Neural cell (in vitro differentiated cells): ENCODE measurements around the gene ELP4. TPM values are rescaled to one million over a fixed set of nuclear protein-coding genes. Genes with fewer than 3 reads are reported as not detected.

ENCODE experiments used
- H2AFZ ChIP-seq: fragments of 200-600, 300-800 bp; sonication (generic), shearing (Covaris generic); 2 replicates; pipeline ENCODE4 v1.6.0; 2014; ENCODE audit warnings: low read depth, mild to moderate bottlenecking, antibody characterized with exemption, low read length, moderate library complexity
- H3F3A ChIP-seq: fragments of 200-600 bp; shearing (Covaris generic); 2 replicates; pipeline ENCODE4 v1.6.1; 2016; ENCODE audit warnings: mild to moderate bottlenecking, moderate library complexity, mixed read lengths, antibody characterized with exemption, low read length; ENCODE audit not compliant: insufficient read depth, poor library complexity, severe bottlenecking
- H3K27ac ChIP-seq: fragments of 200-600, 300-800 bp; sonication (generic), shearing (Covaris generic); 2 replicates; pipeline ENCODE4 v1.5.1; 2014; ENCODE audit warnings: mild to moderate bottlenecking, low read length, moderate library complexity
- H3K27me3 ChIP-seq: fragments of 300-800, 200-600 bp; sonication (generic), shearing (Covaris generic); 2 replicates; pipeline ENCODE4 v1.6.0; 2014; ENCODE audit warnings: mild to moderate bottlenecking, low read depth, low read length, moderate library complexity; ENCODE audit not compliant: insufficient read depth
- H3K36me3 ChIP-seq: fragments of 300-800, 200-600 bp; sonication (generic), shearing (Covaris generic); 2 replicates; pipeline ENCODE4 v1.5.1; 2014; ENCODE audit warnings: mild to moderate bottlenecking, antibody characterized with exemption, low read length, moderate library complexity; ENCODE audit not compliant: insufficient read depth
- H3K4me2 ChIP-seq: fragments of 300-800, 200-600 bp; sonication (generic), shearing (Covaris generic); 2 replicates; pipeline ENCODE4 v1.6.0; 2014; ENCODE audit warnings: mild to moderate bottlenecking, low read length
- H3K4me3 ChIP-seq: fragments of 300-800, 200-600 bp; sonication (generic), shearing (Covaris generic); 2 replicates; pipeline ENCODE4 v1.5.1; 2014; ENCODE audit warnings: mild to moderate bottlenecking, low read length, moderate library complexity
- H3K79me2 ChIP-seq: fragments of 200-600 bp; shearing (Covaris generic); replicated peaks from 2 replicates; pipeline ENCODE4 v1.6.0; 2014; ENCODE audit warnings: mild to moderate bottlenecking, low read length, moderate library complexity; ENCODE audit not compliant: insufficient read depth
- H3K9ac ChIP-seq: fragments of 300-800, 200-600 bp; sonication (generic), shearing (Covaris generic); 2 replicates; pipeline ENCODE4 v1.6.1; 2016; ENCODE audit warnings: mild to moderate bottlenecking, low read length, mixed read lengths
- H3K9me2 ChIP-seq: fragments of 200-600 bp; shearing (Covaris generic); 2 replicates; pipeline ENCODE4 v1.6.1; 2016; ENCODE audit warnings: mild to moderate bottlenecking, low read length, mixed read lengths; ENCODE audit not compliant: insufficient read depth
- H3K9me3 ChIP-seq: fragments of 200-600, 300-800 bp; sonication (generic), shearing (Covaris generic); 2 replicates; pipeline ENCODE4 v1.6.1; 2016; ENCODE audit warnings: mild to moderate bottlenecking, mixed run types, low read length, moderate library complexity, mixed read lengths
- H4K20me1 ChIP-seq: fragments of 200-600 bp; shearing (Covaris generic); 2 replicates; pipeline ENCODE4 v1.6.1; 2016; ENCODE audit warnings: mild to moderate bottlenecking, mixed run types; ENCODE audit not compliant: insufficient read depth
- EP300 ChIP-seq: fragments of 450-650 bp; conservative IDR thresholded peaks from 2 replicates; pipeline ENCODE4 v1.6.1; 2014; ENCODE audit warnings: antibody characterized with exemption, mild to moderate bottlenecking, moderate library complexity; ENCODE audit not compliant: poor library complexity, severe bottlenecking
- EZH2 ChIP-seq: fragments of 200-600, 300-800 bp; shearing (Covaris generic), sonication (generic); IDR thresholded peaks from 2 replicates; pipeline ENCODE4 v1.6.1; 2014; ENCODE audit warnings: antibody characterized with exemption, low read length, borderline replicate concordance, mild to moderate bottlenecking; ENCODE audit not compliant: insufficient read depth, poor library complexity, severe bottlenecking
- MXI1 ChIP-seq: fragments of 450-650 bp; conservative IDR thresholded peaks from 2 replicates; pipeline ENCODE4 v1.6.1; 2014; ENCODE audit warnings: antibody characterized with exemption, mild to moderate bottlenecking; ENCODE audit not compliant: poor library complexity, severe bottlenecking
- POLR2AphosphoS5 ChIP-seq: IDR thresholded peaks from 2 replicates; pipeline ENCODE4 v1.6.1; 2012
- RAD21 ChIP-seq: fragments of 450-650 bp; conservative IDR thresholded peaks from 2 replicates; pipeline ENCODE4 v1.6.1; 2014; ENCODE audit warnings: antibody characterized with exemption, mild to moderate bottlenecking, moderate library complexity
- REST ChIP-seq: IDR thresholded peaks from 2 replicates; pipeline ENCODE4 v1.6.1; 2012; ENCODE audit warnings: borderline replicate concordance
- SMC3 ChIP-seq: fragments of 450-650 bp; conservative IDR thresholded peaks from 2 replicates; pipeline ENCODE4 v1.6.1; 2014; ENCODE audit warnings: antibody characterized with exemption, mild to moderate bottlenecking, moderate library complexity; ENCODE audit not compliant: poor library complexity
- TAF1 ChIP-seq: IDR thresholded peaks from 2 replicates; pipeline ENCODE4 v1.6.1; 2012; ENCODE audit warnings: low read depth
- polyA plus RNA-seq: library from polyadenylated mRNA; depleted of rRNA; stranded (reverse); fragments of >200 nt; gene quantifications from 2 replicates; pipeline ENCODE4 v1.2.3, GENCODE V29; 2014
- TF ChIP-seq, protein P1 (sequence below): fragments of 450-650 bp; IDR thresholded peaks from 2 replicates; pipeline ENCODE4 v1.5.1; 2014; ENCODE audit warnings: antibody characterized with exemption, mild to moderate bottlenecking, moderate library complexity; ENCODE audit not compliant: poor library complexity, severe bottlenecking

The ELP4 gene
- polyA plus RNA-seq, 1 donor from 2014 or later, result 30.4 TPM

DNA sequence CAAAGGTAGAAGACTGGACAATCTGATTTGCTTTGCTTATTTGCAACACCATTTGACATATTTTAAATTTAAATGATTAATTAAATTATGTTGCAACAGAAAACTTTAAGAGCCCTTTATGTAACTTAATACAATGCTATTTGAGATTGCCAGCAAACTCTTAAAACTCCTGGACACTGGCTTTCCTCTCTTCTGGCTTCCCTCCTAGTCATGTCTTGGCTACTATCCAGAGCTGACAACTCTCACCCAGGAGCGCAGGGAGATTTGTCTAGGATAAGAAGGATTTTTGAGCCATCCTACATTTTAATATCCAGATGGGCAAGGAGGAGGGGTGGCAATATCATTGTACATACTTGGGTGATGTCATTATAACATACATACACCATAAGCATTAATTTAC lies 134.3 kb downstream of the ELP4 start:
- no peak overlapping the region for H3K4me3 ChIP-seq
- H3K36me3 ChIP-seq, result no peaks in the 10 kb centered on the region
- no peaks in the 10 kb centered on the region for H3F3A ChIP-seq
- no peaks in the 10 kb centered on the region for H3K79me2 ChIP-seq
- H3K27ac ChIP-seq, result no peak overlapping the region
- no peak for TF ChIP-seq RAD21
- no peak for TF ChIP-seq EP300
- TF ChIP-seq SMC3, result no peak
- TF ChIP-seq, protein P1, sequence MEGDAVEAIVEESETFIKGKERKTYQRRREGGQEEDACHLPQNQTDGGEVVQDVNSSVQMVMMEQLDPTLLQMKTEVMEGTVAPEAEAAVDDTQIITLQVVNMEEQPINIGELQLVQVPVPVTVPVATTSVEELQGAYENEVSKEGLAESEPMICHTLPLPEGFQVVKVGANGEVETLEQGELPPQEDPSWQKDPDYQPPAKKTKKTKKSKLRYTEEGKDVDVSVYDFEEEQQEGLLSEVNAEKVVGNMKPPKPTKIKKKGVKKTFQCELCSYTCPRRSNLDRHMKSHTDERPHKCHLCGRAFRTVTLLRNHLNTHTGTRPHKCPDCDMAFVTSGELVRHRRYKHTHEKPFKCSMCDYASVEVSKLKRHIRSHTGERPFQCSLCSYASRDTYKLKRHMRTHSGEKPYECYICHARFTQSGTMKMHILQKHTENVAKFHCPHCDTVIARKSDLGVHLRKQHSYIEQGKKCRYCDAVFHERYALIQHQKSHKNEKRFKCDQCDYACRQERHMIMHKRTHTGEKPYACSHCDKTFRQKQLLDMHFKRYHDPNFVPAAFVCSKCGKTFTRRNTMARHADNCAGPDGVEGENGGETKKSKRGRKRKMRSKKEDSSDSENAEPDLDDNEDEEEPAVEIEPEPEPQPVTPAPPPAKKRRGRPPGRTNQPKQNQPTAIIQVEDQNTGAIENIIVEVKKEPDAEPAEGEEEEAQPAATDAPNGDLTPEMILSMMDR, result no peak
- no peak for TF ChIP-seq EZH2
- TF ChIP-seq POLR2AphosphoS5, result no peak
- no peak for TF ChIP-seq TAF1
- no peak for TF ChIP-seq MXI1
- TF ChIP-seq REST, result no peak
- H3K27me3 ChIP-seq, result no peaks in the 10 kb centered on the region
- no peaks in the 10 kb centered on the region for H4K20me1 ChIP-seq
- H3K4me2 ChIP-seq, result no peak overlapping the region
- no peaks in the 10 kb centered on the region for H3K9me3 ChIP-seq
- H3K9ac ChIP-seq, result no peak overlapping the region
- no peaks in the 10 kb centered on the region for H3K9me2 ChIP-seq
- H2AFZ ChIP-seq, result no peak overlapping the region

- Histone ChIP-seq H3K36me3 (no peaks in the 10 kb centered on the region), H3K9me2 (no peaks in the 10 kb centered on the region), H2AFZ (no peak overlapping the region), H3F3A (no peaks in the 10 kb centered on the region), H3K27ac (no peak overlapping the region), H3K27me3 (no peaks in the 10 kb centered on the region), H3K9me3 (no peaks in the 10 kb centered on the region), H3K79me2 (no peaks in the 10 kb centered on the region), H3K4me3 (no peak overlapping the region), H3K4me2 (no peak overlapping the region), H4K20me1 (no peaks in the 10 kb centered on the region), H3K9ac (no peak overlapping the region)
- TF ChIP-seq POLR2AphosphoS5, result no peak
- TF ChIP-seq, protein P1, result no peak
- no peak for TF ChIP-seq RAD21
- no peak for TF ChIP-seq MXI1
- TF ChIP-seq SMC3, result no peak
- TF ChIP-seq EZH2, result no peak
- no peak for TF ChIP-seq REST
- no peak for TF ChIP-seq EP300
- TF ChIP-seq TAF1, result no peak
Measured at GRCh38 chr11:31645747-31646146, 136.2 kb downstream of the ELP4 start.
